Activated CD4-positive, alpha-beta T cell treated with anti-CD3 and anti-CD28 coated beads, Interleukin-2, amount 50 U/mL, for 48 hours (primary cell): ENCODE results near the gene ANTXR2.

Source experiments
- DNase-seq, 2 experiments: peaks; one replicate each; pipeline ENCODE4 v3.0.0-alpha.2; 2020

The ANTXR2 gene

DNA sequence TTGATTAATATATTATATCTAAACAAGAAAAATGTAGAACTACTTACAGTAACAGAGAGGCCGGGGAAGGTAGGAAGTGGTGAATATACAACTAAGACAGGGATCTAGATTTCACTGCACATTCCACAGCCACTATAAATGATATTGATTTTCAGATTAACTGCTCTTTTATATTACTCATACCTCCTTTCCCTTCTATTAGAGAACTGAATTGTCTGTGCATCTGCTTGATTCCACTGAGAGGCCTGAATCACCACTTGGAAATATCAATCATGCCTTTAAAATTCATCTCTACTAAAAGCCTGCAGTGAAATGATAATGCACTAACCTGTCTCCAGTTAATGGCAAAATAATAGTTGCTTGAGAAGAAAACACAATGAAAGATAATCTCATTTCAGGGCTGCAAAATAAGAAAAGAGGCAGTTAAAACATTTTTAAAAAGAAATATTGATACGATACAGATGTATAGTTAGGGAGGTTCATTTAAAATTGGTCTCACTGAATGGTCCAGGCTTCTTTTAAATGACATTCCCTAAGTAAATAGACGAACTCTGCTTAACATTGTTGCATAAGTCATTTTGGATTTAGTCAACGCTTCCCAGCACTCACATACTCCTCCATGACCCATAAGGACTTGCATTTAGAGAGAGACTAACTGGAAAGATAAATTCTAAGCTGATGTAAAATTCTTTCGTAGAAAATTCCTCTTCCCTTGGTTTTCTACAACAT lies 3.8 kb downstream of the ANTXR2 start:
- no peak for DNase-seq

GRCh38 chr4:80065601-80066000 lies 7.4 kb downstream of the ANTXR2 start:
- no peak for DNase-seq

- DNase-seq: peak in 1 of 2 experiments; percentile 36
Measured at GRCh38 chr4:80062527-80062926, 10.5 kb downstream of the ANTXR2 start.

- no peak for DNase-seq
Measured at GRCh38 chr4:80060804-80061203, 12.2 kb downstream of the ANTXR2 start.

GRCh38 chr4:80058740-80059139 lies 14.3 kb downstream of the ANTXR2 start:
- DNase-seq: no peak

DNA sequence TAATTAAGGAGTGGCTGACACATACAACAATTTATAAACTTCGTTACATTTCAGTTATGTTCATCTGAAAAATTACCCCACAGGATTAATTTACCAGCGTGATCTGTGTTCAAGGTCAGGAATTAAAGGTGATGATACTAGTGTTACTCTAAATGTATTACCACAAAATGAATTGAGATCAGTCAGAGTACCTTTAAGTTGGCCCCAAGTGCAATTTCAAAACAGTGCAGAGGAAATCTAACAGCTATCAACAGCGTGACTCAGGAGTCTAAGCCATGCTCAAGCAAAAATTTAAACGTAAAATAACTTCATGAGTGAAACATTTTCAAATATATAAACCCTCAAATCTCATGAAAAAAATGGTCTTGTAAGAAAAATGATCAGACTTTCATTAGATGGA lies 18.7 kb downstream of the ANTXR2 start:
- no peak for DNase-seq

DNA sequence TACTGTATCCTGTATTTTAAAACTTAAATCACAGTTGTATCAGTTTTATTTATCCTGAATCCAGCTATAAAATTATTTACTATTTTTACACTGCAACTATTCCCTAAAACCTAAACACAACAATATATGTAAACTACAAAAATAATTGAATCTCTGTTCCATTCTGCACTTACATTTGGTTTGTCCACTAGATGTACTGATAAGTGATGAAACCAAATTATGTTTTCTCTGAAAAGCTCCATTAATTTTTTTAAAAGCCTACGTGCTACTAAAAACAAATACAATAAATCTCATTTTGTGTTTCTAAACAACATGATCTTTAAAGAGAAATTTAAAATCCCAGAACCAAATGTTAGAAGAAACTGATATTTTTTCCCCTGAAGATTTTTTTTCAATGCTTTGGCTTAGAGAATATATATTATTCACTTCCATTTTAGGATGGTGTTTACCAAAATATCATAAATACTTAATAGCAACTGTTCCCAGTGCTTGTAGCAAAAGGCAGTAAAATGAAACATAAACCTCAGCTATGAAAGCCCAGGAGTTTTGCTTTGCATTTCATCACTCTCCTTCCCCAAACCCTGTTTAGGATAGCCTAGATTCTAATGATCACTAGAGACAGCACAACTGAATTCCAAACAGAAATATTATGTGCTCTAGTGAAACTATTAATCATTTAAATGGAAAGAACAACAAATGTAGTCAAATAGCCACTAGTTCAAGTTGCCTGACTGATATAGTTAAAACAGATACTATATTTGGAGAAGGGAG lies 19.7 kb downstream of the ANTXR2 start:
- DNase-seq: no peak

- DNase-seq: no peak
Measured at GRCh38 chr4:80049813-80050534, 23.1 kb downstream of the ANTXR2 start.

DNA sequence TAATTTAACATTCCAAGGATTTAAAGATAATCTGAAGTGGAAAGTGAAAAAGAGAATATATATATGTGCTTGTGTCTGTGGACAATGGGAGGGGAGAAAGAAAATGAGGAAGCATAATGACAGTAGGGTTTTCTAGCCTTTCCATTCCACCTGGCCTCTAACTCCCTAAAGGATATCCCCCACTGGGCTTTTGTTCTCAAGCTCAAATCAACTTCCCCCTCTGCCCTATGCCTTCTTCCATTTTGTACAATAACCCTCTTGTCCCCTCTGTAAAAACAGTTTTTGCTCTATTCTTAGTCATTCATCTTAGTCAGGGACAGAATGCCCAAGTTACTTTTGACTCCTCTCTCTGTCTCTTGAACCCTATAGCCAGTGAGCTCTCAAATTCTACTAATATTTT lies 23.6 kb downstream of the ANTXR2 start:
- no peak for DNase-seq

DNA sequence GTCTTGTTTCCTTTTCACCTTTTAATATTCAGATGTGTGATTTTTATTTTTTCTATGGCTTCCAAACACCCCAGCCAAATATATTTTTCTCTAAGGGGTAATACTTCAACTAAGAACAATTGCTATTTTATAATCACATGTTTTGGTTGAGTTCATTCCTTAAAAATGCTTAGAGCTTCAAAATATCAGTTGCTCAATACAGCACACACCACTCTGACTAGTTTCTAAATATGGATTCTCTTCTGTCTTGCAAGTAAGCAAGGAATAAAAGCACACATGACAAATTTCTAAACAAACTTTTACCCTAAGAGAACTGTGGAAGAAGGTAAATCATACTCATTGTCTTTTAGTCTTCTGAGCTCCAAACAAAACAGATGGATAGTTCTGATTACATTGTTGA lies 27.2 kb downstream of the ANTXR2 start:
- DNase-seq: no peak

- no peak for DNase-seq
Measured at GRCh38 chr4:80043541-80043940, 29.5 kb downstream of the ANTXR2 start.

- no peak for DNase-seq
Measured at GRCh38 chr4:80042821-80043220, 30.2 kb downstream of the ANTXR2 start.

GRCh38 chr4:80037864-80038263 lies 35.2 kb downstream of the ANTXR2 start:
- DNase-seq: no peak

- DNase-seq: no peak
Measured at GRCh38 chr4:80036949-80037685, 35.9 kb downstream of the ANTXR2 start.

GRCh38 chr4:80036306-80036705 lies 36.7 kb downstream of the ANTXR2 start:
- DNase-seq: no peak

GRCh38 chr4:80035336-80035735 lies 37.7 kb downstream of the ANTXR2 start:
- no peak for DNase-seq

- DNase-seq: no peak
Measured at GRCh38 chr4:80033581-80033980, 39.4 kb downstream of the ANTXR2 start.

GRCh38 chr4:80029364-80029763 lies 43.7 kb downstream of the ANTXR2 start:
- DNase-seq: no peak

DNA sequence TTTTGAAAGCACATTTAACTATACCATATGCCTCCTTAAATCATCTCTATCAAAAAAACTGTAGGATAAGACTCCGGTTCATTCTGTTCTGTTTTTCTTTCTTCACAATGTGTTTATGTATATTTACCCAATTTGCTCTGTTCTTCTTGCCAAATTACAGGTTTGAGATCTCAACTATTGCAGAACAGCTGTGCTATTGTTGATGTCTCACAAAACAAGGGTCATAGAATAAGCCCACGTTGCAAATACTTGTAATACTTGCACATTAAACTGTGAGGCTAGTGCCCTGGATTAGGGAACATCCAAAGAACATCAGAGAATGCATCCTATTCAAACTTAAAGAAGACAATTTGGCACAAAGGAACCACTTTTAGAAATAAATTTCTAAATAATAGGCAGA lies 45.4 kb downstream of the ANTXR2 start:
- DNase-seq: no peak

GRCh38 chr4:80026100-80026499 lies 46.9 kb downstream of the ANTXR2 start:
- DNase-seq: no peak

GRCh38 chr4:80024335-80024734 lies 48.7 kb downstream of the ANTXR2 start:
- DNase-seq: no peak

GRCh38 chr4:80022282-80022681 lies 50.7 kb downstream of the ANTXR2 start:
- no peak for DNase-seq
